ENCODE data around the gene KCNE5.

- TF ChIP-seq CTCF (IDR thresholded peaks at IDR 0.05; ENCODE audit: low read length) (no peak), EZH2 (optimal IDR thresholded peaks at IDR 0.05; ENCODE audit: low read depth, low read length) (no peak), EZH2phosphoT487 (IDR thresholded peaks at IDR 0.05; ENCODE audit: low read length) (no peak)
Measured at GRCh38 chrX:109622270-109622669, 2.7 kb downstream of the KCNE5 start.

Data from MM.1S (cell line).